ENCODE data around the gene SNHG17. TPM values are rescaled to one million over a fixed set of nuclear protein-coding genes. Genes with fewer than 3 reads are reported as not detected.

Gene SNHG17
- total and polyA plus RNA-seq, 9 of the 15 experiments (the other 6 are each of a cell fraction or from before 2014, with no cell fraction given), result 29.8 to 106 (median 57.7) TPM

DNA sequence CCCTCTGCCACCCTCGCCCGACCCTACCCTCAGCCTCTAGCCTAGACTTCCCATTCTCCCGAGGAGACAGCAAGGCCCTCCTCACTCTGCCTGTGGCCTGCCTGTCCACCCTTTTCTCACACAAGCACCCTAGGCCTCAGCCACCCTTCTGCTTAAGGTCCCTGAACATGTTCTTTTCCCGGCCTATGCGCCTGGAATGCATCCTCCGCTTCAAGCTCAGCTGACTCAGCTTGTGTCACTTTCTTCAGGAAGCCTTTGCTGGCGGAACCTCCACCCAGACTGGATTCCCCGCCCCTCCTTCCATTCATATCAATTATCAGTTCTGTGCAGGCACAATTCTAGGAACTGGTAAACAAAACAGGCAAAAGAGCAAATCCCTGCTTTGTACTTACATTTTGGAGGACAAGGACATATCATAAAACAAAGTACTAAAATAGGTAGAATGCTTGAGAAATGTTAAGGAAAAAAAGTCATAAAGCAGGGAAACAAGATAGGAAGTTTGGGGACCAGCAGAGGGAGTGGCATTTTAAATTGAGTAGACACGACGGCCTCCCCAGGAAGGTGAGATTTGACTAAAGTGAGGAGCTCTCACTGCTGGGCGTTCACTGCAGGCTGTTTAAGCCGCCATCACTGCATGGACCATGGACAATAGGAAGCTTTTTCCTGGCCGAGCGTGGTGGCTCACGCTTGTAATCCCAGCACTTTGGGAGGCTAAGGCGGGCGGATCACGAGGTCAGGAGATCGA, 17.9 kb upstream of the SNHG17 start (continued):
- TF ChIP-seq PHB (CRISPR knock-in tag; IDR thresholded peaks at IDR 0.05), result no peak
- peak; percentile 17; the same call in 1 of the 2 replicates for TF ChIP-seq ZBTB7A (IDR thresholded peaks at IDR 0.05; ENCODE audit: borderline replicate concordance, control insufficient read depth, low read depth, low read length)
- TF ChIP-seq MEIS2 (IDR thresholded peaks at IDR 0.05; ENCODE audit: partially characterized antibody), result peak; percentile 41
- TF ChIP-seq, protein P1, sequence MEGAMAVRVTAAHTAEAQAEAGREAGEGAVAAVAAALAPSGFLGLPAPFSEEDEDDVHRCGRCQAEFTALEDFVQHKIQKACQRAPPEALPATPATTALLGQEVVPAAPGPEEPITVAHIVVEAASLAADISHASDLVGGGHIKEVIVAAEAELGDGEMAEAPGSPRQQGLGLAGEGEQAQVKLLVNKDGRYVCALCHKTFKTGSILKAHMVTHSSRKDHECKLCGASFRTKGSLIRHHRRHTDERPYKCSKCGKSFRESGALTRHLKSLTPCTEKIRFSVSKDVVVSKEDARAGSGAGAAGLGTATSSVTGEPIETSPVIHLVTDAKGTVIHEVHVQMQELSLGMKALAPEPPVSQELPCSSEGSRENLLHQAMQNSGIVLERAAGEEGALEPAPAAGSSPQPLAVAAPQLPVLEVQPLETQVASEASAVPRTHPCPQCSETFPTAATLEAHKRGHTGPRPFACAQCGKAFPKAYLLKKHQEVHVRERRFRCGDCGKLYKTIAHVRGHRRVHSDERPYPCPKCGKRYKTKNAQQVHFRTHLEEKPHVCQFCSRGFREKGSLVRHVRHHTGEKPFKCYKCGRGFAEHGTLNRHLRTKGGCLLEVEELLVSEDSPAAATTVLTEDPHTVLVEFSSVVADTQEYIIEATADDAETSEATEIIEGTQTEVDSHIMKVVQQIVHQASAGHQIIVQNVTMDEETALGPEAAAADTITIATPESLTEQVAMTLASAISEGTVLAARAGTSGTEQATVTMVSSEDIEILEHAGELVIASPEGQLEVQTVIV (CRISPR knock-in tag; IDR thresholded peaks at IDR 0.05; ENCODE audit: borderline replicate concordance), result no peak
- TF ChIP-seq PCBP1 (IDR thresholded peaks at IDR 0.05; ENCODE audit: low read depth, low read length, poor library complexity, severe bottlenecking), result no peak
- TF ChIP-seq, protein P2, sequence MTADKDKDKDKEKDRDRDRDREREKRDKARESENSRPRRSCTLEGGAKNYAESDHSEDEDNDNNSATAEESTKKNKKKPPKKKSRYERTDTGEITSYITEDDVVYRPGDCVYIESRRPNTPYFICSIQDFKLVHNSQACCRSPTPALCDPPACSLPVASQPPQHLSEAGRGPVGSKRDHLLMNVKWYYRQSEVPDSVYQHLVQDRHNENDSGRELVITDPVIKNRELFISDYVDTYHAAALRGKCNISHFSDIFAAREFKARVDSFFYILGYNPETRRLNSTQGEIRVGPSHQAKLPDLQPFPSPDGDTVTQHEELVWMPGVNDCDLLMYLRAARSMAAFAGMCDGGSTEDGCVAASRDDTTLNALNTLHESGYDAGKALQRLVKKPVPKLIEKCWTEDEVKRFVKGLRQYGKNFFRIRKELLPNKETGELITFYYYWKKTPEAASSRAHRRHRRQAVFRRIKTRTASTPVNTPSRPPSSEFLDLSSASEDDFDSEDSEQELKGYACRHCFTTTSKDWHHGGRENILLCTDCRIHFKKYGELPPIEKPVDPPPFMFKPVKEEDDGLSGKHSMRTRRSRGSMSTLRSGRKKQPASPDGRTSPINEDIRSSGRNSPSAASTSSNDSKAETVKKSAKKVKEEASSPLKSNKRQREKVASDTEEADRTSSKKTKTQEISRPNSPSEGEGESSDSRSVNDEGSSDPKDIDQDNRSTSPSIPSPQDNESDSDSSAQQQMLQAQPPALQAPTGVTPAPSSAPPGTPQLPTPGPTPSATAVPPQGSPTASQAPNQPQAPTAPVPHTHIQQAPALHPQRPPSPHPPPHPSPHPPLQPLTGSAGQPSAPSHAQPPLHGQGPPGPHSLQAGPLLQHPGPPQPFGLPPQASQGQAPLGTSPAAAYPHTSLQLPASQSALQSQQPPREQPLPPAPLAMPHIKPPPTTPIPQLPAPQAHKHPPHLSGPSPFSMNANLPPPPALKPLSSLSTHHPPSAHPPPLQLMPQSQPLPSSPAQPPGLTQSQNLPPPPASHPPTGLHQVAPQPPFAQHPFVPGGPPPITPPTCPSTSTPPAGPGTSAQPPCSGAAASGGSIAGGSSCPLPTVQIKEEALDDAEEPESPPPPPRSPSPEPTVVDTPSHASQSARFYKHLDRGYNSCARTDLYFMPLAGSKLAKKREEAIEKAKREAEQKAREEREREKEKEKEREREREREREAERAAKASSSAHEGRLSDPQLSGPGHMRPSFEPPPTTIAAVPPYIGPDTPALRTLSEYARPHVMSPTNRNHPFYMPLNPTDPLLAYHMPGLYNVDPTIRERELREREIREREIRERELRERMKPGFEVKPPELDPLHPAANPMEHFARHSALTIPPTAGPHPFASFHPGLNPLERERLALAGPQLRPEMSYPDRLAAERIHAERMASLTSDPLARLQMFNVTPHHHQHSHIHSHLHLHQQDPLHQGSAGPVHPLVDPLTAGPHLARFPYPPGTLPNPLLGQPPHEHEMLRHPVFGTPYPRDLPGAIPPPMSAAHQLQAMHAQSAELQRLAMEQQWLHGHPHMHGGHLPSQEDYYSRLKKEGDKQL (CRISPR knock-in tag; IDR thresholded peaks at IDR 0.05; ENCODE audit: borderline replicate concordance), result no peak
- TF ChIP-seq, protein P3, sequence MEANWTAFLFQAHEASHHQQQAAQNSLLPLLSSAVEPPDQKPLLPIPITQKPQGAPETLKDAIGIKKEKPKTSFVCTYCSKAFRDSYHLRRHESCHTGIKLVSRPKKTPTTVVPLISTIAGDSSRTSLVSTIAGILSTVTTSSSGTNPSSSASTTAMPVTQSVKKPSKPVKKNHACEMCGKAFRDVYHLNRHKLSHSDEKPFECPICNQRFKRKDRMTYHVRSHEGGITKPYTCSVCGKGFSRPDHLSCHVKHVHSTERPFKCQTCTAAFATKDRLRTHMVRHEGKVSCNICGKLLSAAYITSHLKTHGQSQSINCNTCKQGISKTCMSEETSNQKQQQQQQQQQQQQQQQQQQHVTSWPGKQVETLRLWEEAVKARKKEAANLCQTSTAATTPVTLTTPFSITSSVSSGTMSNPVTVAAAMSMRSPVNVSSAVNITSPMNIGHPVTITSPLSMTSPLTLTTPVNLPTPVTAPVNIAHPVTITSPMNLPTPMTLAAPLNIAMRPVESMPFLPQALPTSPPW (CRISPR knock-in tag; IDR thresholded peaks at IDR 0.05), result peak; percentile 78
- no peak for TF ChIP-seq HMGN3 (IDR thresholded peaks at IDR 0.05; ENCODE audit: borderline replicate concordance, extremely low read depth, insufficient read length, low read depth, low read length)
- no peak for TF ChIP-seq MYBL2 (IDR thresholded peaks at IDR 0.05; ENCODE audit: low read depth)
- no peak for TF ChIP-seq MYBL2 (CRISPR knock-in tag; IDR thresholded peaks at IDR 0.05; ENCODE audit: borderline replicate concordance)
- TF ChIP-seq FOXA1 (IDR thresholded peaks at IDR 0.05; ENCODE audit: borderline replicate concordance), result no peak
- no peak for TF ChIP-seq POLR3A (IDR thresholded peaks at IDR 0.05; ENCODE audit: borderline replicate concordance, extremely low read depth, insufficient read depth, insufficient read length)
- TF ChIP-seq, protein P4, sequence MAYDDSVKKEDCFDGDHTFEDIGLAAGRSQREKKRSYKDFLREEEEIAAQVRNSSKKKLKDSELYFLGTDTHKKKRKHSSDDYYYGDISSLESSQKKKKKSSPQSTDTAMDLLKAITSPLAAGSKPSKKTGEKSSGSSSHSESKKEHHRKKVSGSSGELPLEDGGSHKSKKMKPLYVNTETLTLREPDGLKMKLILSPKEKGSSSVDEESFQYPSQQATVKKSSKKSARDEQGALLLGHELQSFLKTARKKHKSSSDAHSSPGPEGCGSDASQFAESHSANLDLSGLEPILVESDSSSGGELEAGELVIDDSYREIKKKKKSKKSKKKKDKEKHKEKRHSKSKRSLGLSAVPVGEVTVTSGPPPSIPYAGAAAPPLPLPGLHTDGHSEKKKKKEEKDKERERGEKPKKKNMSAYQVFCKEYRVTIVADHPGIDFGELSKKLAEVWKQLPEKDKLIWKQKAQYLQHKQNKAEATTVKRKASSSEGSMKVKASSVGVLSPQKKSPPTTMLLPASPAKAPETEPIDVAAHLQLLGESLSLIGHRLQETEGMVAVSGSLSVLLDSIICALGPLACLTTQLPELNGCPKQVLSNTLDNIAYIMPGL (CRISPR knock-in tag; IDR thresholded peaks at IDR 0.05), result no peak
- no peak for TF ChIP-seq FUS (optimal IDR thresholded peaks at IDR 0.05; ENCODE audit: low read depth, low read length)
- TF ChIP-seq FOXP1 (CRISPR knock-in tag; IDR thresholded peaks at IDR 0.05), result no peak

All from K562 (cell line).